ENCODE measurements around the gene FOXO3.

GRCh38 chr6:108618623-108619152 lies 58.0 kb downstream of the FOXO3 start:
- TF ChIP-seq CHD2 (IDR thresholded peaks at IDR 0.05; ENCODE audit: low read length, partially characterized antibody) (no peak), RAD21 (IDR thresholded peaks at IDR 0.05; ENCODE audit: low read length) (no peak), CTCF (IDR thresholded peaks at IDR 0.05) (no peak), USF2 (IDR thresholded peaks at IDR 0.05; ENCODE audit: borderline replicate concordance, low read depth, low read length) (no peak), GATA2 (CRISPR knock-in tag; IDR thresholded peaks at IDR 0.05) (no peak), REST (IDR thresholded peaks at IDR 0.05; ENCODE audit: low read depth, low read length) (no peak), FOXM1 (IDR thresholded peaks at IDR 0.05; ENCODE audit: low read depth) (no peak), MAX (IDR thresholded peaks at IDR 0.05; ENCODE audit: low read depth) (no peak), EZH2phosphoT487 (IDR thresholded peaks at IDR 0.05; ENCODE audit: borderline replicate concordance, low read depth) (no peak), SMC3 (IDR thresholded peaks at IDR 0.05; ENCODE audit: low read depth, low read length) (no peak)

All from SK-N-SH (cell line).